Heart left ventricle (tissue), 16 donors: ENCODE results near the gene PTPRN2. TPM values are rescaled to one million over a fixed set of nuclear protein-coding genes. Genes with fewer than 3 reads are reported as not detected.

Experiments used
- ATAC-seq, 4 donors: fragments of 200-7000 bp; cut with Tn5 transposase; one replicate each; pipeline ENCODE4 v1.9.1; 2020 to 2022; ENCODE audit warnings: moderate library complexity in 4 of 4, mild to moderate bottlenecking in 3 of 4, moderate number of reproducible peaks in 1 of 4
- DNase-seq, 5 donors: peaks; one replicate each; pipeline ENCODE4 v3.0.0-alpha.2; 2020
- H3K27ac ChIP-seq, 12 donors: fragments of 200-600 bp; sonication (generic) in 4 of 12; one replicate each; pipeline versions ENCODE4 v1.5.0 to v1.8.0; 2016 to 2022; ENCODE audit warnings: mild to moderate bottlenecking in 2 of 12
- H3K27me3 ChIP-seq, 9 donors: fragments of 200-600 bp; sonication (generic) in 2 of 9; one replicate each; pipeline versions ENCODE4 v1.5.1 to v1.8.0; 2016 to 2022; ENCODE audit warnings: mild to moderate bottlenecking in 3 of 9
- H3K36me3 ChIP-seq, 9 donors: fragments of 200-600 bp; sonication (generic) in 2 of 9; one replicate each; pipeline versions ENCODE4 v1.5.0 to v1.8.0; 2018 to 2022; ENCODE audit warnings: mild to moderate bottlenecking in 2 of 9
- H3K4me1 ChIP-seq, 12 donors: fragments of 200-600 bp; sonication (generic) in 4 of 12; one replicate each; pipeline versions ENCODE4 v1.5.0 to v1.8.0; 2016 to 2022; ENCODE audit warnings: mild to moderate bottlenecking in 3 of 12
- H3K4me3 ChIP-seq, 12 donors: fragments of 200-600 bp; sonication (generic) in 4 of 12; one replicate each; pipeline versions ENCODE4 v1.5.0 to v1.8.0; 2017 to 2022; ENCODE audit warnings: mild to moderate bottlenecking in 9 of 12, moderate library complexity in 4 of 12
- H3K9me3 ChIP-seq, 12 donors: fragments of 200-600 bp; sonication (generic) in 4 of 12; one replicate each; pipeline versions ENCODE4 v1.5.0 to v1.8.0; 2016 to 2022; ENCODE audit warnings: mild to moderate bottlenecking in 1 of 12
- CTCF ChIP-seq, 12 donors: fragments of 200-600 bp; sonication (generic) in 4 of 12; IDR thresholded peaks; one replicate each; pipeline versions ENCODE4 v1.5.0 to v1.8.0; 2018 to 2022; ENCODE audit warnings: antibody characterized with exemption in 12 of 12, mild to moderate bottlenecking in 5 of 12
- POLR2A ChIP-seq, 2 donors: fragments of 450-650 bp; IDR thresholded peaks; one replicate each; pipeline ENCODE4 v1.6.1; 2017; ENCODE audit warnings: antibody characterized with exemption in 2 of 2, mild to moderate bottlenecking in 2 of 2, moderate library complexity in 2 of 2
- WGBS, 4 donors: extraction: QIAGEN DNeasy Blood & Tissue Kit in 2 of 4; methylation state at CpG; one replicate each; pipeline versions ENCODE4 v1.1.5 to v1.1.7; 2013 to 2018; 5-methylcytosine and 5-hydroxymethylcytosine counted together
- intact Hi-C, 10 donors: fragments of 100-400 bp; cut with DNase I; formaldehyde crosslinking; loops; one replicate each; pipeline versions ENCODE4 v1.11.1 to v1.14.2; 2022
- polyA plus RNA-seq, 2 donors: library from polyadenylated mRNA; stranded (reverse); fragments of 200-250 nt; gene quantifications; one replicate each; pipeline ENCODE4 v1.2.3, GENCODE V29; 2013
- total RNA-seq, 9 donors: library from RNA; depleted of rRNA in 2 of 9; stranded (reverse); fragments of >200 nt in 2 of 9; fragmentation: NEBNext Ultra II Directional in 3 of 9; extraction: Animal tissue kit (Norgen Biotek cat#: 25700) in 3 of 9; gene quantifications; one replicate each; pipeline versions ENCODE4 v1.1.0 to v1.2.4, GENCODE V29; 2016 to 2023
- donor health status: ischemic (EF 13 %, LVEDD 7.1; RV severe dilation, severe dysfunction).
- donor health status: healthy with polysubstance abuse.
- donor health status: DM: no; HTN: yes; CAD: no.
- donor health status: DM: no; HTN: no; CAD: no.
- donor health status: ischemic (EF 25% LVEDD 6.9; RV normal size, moderate dysfunction).
- donor health status: ischemic (EF 25% LVEDD 5.7; RV mildly dilated, moderate dysfunction).
- donor health status: healthy.
- donor health status: DM: yes; HTN: yes; CAD: no.
- donor health status: ischemic (EF 35%, LVEDD 5.7; RV mildly dilated, moderate dysfunction).
- donor health status: nonischemic (EF 11% LVEDD 7.7; RV severe dilation, severe dysfunction).
- donor health status: DM: yes; HTN: yes; CAD: no.
- donor health status: PGD.
- donor health status: ischemic (EF 29% LVEDD 5.4; RV normal size, mild dysfunction).
- donor health status: nonischemic (EF 23%, LVEDD 6.1; RV moderate dilation, normal function).

PTPRN2 gene
- total and polyA plus RNA-seq, 11 donors, result 0.61 to 2.3 (median 1.3) TPM

DNA sequence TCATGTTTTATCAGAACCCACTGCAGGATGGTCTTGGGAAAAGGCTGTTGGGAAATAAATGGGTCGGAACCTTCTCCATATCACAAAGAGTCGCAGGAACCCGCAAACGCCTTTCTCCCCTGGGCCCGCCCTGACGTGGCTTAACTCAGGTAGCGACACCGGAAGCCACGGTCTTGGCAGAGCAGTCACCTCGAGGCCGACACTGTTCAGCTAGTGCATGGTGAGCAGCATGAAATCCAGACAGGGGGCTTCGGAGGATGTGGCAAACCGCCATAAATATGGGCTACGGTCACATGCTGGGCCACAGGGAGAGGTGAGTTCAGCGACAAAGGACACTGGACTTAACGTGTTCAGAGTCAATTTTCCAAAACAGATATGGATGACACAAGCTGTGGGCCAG is 421.9 kb downstream of the PTPRN2 start:
- TF ChIP-seq POLR2A (IDR thresholded peaks at IDR 0.05), result no peak
- no peak for TF ChIP-seq CTCF (IDR thresholded peaks at IDR 0.05)
- WGBS, 4 donors, result 84 to 90% (median 87%) methylated on average over 16 of the region's 16 CpGs
- no peak for ATAC-seq

DNA sequence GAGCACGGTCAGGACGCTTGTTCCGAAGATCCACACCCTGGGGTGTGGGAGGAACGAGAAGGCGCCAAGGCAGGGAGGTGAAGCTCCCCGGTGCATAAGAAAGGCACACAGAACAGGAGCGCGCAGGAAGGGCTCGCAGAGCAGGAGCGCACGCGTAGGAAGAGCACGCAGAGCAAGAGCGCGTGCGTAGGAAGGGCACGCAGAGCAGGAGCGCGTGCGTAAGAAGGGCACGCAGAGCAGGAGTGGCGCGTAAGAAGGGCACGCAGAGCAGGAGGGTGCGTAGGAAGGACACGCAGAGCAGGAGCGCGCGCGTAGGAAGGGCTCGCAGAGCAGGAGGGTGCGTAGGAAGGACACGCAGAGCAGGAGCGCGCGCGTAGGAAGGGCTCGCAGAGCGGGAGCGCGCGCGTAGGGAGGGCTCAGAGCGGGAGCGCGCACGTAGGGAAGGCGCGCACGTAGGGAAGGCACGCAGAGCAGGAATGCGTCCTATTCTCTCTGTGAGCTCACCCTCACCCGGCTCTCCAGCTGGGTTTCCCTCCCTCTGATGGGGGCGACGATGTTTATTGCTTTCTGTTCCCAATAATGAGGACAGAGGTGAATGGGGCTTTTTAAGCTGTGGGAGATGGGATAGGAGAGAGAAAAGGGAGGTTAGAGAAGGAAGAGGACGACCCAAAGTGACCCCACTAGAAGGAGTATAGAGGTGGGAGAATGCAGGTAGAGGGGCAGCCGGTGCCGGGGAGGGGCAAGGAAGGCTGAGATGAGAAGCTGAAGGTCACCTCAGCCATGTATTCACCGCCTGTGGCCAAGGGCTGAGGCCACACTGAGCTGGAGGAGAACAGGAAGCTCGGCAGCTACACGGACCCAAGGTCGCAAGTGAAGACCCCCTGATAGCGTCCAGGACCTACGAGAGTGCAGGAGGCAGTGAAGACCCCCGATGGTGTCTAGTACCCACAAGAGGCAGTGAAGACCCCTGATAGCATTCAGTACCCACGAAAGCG is 423.2 kb downstream of the PTPRN2 start:
- TF ChIP-seq CTCF (IDR thresholded peaks at IDR 0.05) (no peak), POLR2A (IDR thresholded peaks at IDR 0.05) (no peak)
- 45 to 64% (median 54%) methylated on average over 66 to 67 of the region's 67 CpGs for WGBS, 4 donors
- no peak overlapping the region for H3K27ac ChIP-seq
- ATAC-seq (no peak), DNase-seq (no peak)
- H3K4me3 ChIP-seq, result no peak overlapping the region
- no peaks in the 10 kb centered on the region for H3K36me3 ChIP-seq
- H3K9me3 ChIP-seq, result no peaks in the 10 kb centered on the region
- intact Hi-C loops, result no loop called here
- H3K4me1 ChIP-seq, result no peaks in the 10 kb centered on the region
- H3K27me3 ChIP-seq, result peaks cover 0 to 5% (median 0%) of the 10 kb centered on the region in 9 donors

More for the DNA sequence above, 421.9 kb downstream of the PTPRN2 start:
- DNase-seq, result no peak
- no peak overlapping the region for H3K27ac ChIP-seq
- H3K36me3 ChIP-seq, result no peaks in the 10 kb centered on the region
- H3K4me3 ChIP-seq, result no peak overlapping the region
- no peaks in the 10 kb centered on the region for H3K9me3 ChIP-seq
- H3K4me1 ChIP-seq, result no peaks in the 10 kb centered on the region
- intact Hi-C loops, result no loop called here
- H3K27me3 ChIP-seq, result peaks cover 0 to 5% (median 0%) of the 10 kb centered on the region in 9 donors

GRCh38 chr7:158161194-158161593 is 426.4 kb downstream of the PTPRN2 start:
- Histone ChIP-seq H3K4me1 (no peaks in the 10 kb centered on the region), H3K9me3 (no peaks in the 10 kb centered on the region), H3K27ac (no peak overlapping the region), H3K4me3 (no peak overlapping the region), H3K27me3 (no peaks in the 10 kb centered on the region), H3K36me3 (no peaks in the 10 kb centered on the region)
- no peak for DNase-seq
- intact Hi-C loops, result no loop called here
- no peak for ATAC-seq
- WGBS, 4 donors, result 76 to 85% (median 83%) methylated on average over 5 of the region's 5 CpGs
- no peak for TF ChIP-seq CTCF (IDR thresholded peaks at IDR 0.05)
- no peak for TF ChIP-seq POLR2A (IDR thresholded peaks at IDR 0.05)

GRCh38 chr7:158160199-158160598 is 427.4 kb downstream of the PTPRN2 start:
- Histone ChIP-seq H3K36me3 (no peaks in the 10 kb centered on the region), H3K27me3 (no peaks in the 10 kb centered on the region), H3K4me3 (no peak overlapping the region), H3K4me1 (no peaks in the 10 kb centered on the region), H3K9me3 (peaks cover 0 to 5% (median 0%) of the 10 kb centered on the region in 12 donors), H3K27ac (no peak overlapping the region)
- DNase-seq (no peak), ATAC-seq (no peak)
- intact Hi-C loops, result no loop called here
- WGBS, 4 donors, result 50 to 71% (median 68%) methylated on average over 5 of the region's 5 CpGs
- TF ChIP-seq CTCF (IDR thresholded peaks at IDR 0.05) (no peak), POLR2A (IDR thresholded peaks at IDR 0.05) (no peak)
